Adrenal gland (tissue), 12 donors: ENCODE data around the gene ARIH2. TPM values are rescaled to one million over a fixed set of nuclear protein-coding genes. Genes with fewer than 3 reads are reported as not detected.

Experiments
- DNase-seq, 7 donors: peaks; one replicate each; pipeline ENCODE4 v3.0.0-alpha.2; 2019 to 2020
- H3K27ac ChIP-seq, 5 donors: fragments of 200-600 bp; sonication (generic) in 4 of 5; 1 replicate in 3 of 5; 2 replicates in 2 of 5; pipeline versions ENCODE4 v1.5.1 to v1.8.0; 2016 to 2020; ENCODE audit warnings: mild to moderate bottlenecking in 1 of 5
- H3K27me3 ChIP-seq: fragments of 200-600 bp; 2 replicates; pipeline ENCODE4 v1.8.0; 2021
- H3K36me3 ChIP-seq, 2 donors: fragments of 200-600 bp; replicated peaks in 1 of 2; 1 replicate in 1 of 2; 2 replicates in 1 of 2; pipeline versions ENCODE4 v1.5.1 to v1.8.0; 2018 to 2022
- H3K4me1 ChIP-seq, 2 donors: fragments of 200-600 bp; replicated peaks in 1 of 2; 1 replicate in 1 of 2; 2 replicates in 1 of 2; pipeline versions ENCODE4 v1.5.1 to v1.8.0; 2018 to 2021
- H3K4me3 ChIP-seq, 4 donors: fragments of 200-600 bp; sonication (generic) in 3 of 4; one replicate each; pipeline ENCODE4 v1.5.1; 2016 to 2018
- H3K9me3 ChIP-seq, 3 donors: fragments of 200-600 bp; sonication (generic) in 1 of 3; replicated peaks in 1 of 3; 1 replicate in 2 of 3; 2 replicates in 1 of 3; pipeline versions ENCODE4 v1.5.1 to v1.8.0; 2016 to 2021
- POLR2A ChIP-seq, 2 donors: fragments of 450-650 bp; IDR thresholded peaks; one replicate each; pipeline ENCODE4 v1.6.1; 2017; ENCODE audit warnings: antibody characterized with exemption in 2 of 2, mild to moderate bottlenecking in 2 of 2, moderate library complexity in 1 of 2
- WGBS, 4 donors: extraction: QIAGEN DNeasy Blood & Tissue Kit in 2 of 4; methylation state at CpG; one replicate each; pipeline versions ENCODE4 v1.1.5 to v1.1.7; 2013 to 2017; 5-methylcytosine and 5-hydroxymethylcytosine counted together
- intact Hi-C, 2 donors: fragments of 100-400 bp; cut with DNase I; formaldehyde crosslinking; loops; one replicate each; pipeline versions ENCODE4 v1.14.1 to v1.15.0; 2022 to 2023
- polyA plus RNA-seq, 3 donors: library from polyadenylated mRNA; stranded (reverse); fragments of 200-250 nt in 2 of 3; fragments of 350-450 nt in 1 of 3; fragmentation: Illumina TruSeq in 1 of 3; extraction: RNeasy Lipid Tissue Mini Kit (QIAGEN cat#74804) in 1 of 3; gene quantifications; one replicate each; pipeline ENCODE4 v1.2.3, GENCODE V29; 2013 to 2014
- total RNA-seq, 9 donors: library from RNA; depleted of rRNA in 4 of 9; stranded (reverse); fragments of >200 nt in 4 of 9; fragments of 120-200 nt in 1 of 9; fragmentation: NEBNext Ultra II Directional in 1 of 9; extraction: Animal tissue kit (Norgen Biotek cat#: 25700) in 1 of 9; gene quantifications; one replicate each; pipeline versions ENCODE4 v1.1.0 to v1.2.4, GENCODE V29; 2013 to 2023
- TF ChIP-seq, protein P1 (sequence below), 6 experiments: fragments of 450-650 bp in 4 of 6; fragments of 200-600 bp in 2 of 6; sonication (generic) in 1 of 6; IDR thresholded peaks; 1 replicate in 5 of 6; 2 replicates in 1 of 6; pipeline versions ENCODE4 v1.5.1 to v1.8.0; 2016 to 2021; ENCODE audit warnings: antibody characterized with exemption in 6 of 6, mild to moderate bottlenecking in 2 of 6, moderate library complexity in 1 of 6
- donor health status: healthy with polysubstance abuse.
- donor health status: Bipolar disorder and iron deficiency.
- donor health status: DM: yes; HTN: yes; CAD: no.
- donor health status: DM: no; HTN: no; CAD: no.
- donor health status: DM: no; HTN: no; CAD: no.
- donor health status: DM: yes; HTN: yes; CAD: no.

Gene ARIH2
- total and polyA plus RNA-seq, 12 donors: 46.7 to 135 (median 83.1) TPM

DNA sequence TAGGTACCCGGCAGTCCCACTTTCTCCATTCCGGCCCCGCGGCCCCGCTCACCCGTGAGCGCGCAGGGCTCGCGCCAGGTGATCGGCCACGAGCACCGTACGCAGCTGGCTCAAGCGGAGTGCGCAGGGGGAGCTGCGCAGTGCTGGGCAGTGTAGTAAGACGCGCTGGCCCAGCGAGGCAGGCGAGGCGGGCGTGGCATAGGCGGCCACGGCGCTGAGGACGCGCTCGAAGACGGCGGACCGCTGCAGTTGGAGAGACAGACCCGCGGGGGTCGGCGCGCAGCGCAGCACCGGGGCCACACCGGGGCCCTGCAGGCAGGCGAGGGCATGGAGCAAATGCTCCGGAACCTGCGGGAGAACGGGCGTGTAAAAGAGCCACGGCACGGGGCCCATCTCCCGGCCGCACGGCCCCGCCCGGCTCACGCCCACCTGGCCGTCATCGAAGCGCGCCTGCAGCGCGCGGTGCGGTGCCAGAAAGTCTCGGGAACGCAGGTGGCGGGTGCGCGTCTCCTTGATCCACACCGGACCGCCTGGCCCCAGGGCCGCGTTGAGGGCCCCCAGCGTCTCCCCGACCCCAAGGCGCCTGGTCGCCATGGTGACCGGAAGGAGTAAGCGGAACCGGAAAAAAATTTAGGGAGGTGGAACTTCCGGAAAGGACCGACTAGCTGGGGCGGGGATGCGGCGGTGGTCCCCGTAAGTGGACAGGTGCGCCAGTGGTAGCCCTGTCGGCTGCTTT lies 99.5 kb downstream of the ARIH2 start, which contains the start of gene DALRD3:
Gene DALRD3 (minus strand): TSS at position 610 of the 736 bp plus-strand sequence. CDS start 16 bp downstream, at position 594.
- Histone ChIP-seq H3K27ac (peak within 1 kb of the TSS; percentile 7 to 79 (median 63)), H3K9me3 (no peaks in the 10 kb centered on the region), H3K4me3 (peak within 1 kb of the TSS; percentile 17 to 93 (median 64)), H3K4me1 (peaks cover 22 to 40% of the 10 kb centered on the region in 2 donors), H3K36me3 (peaks cover 0 to 31% of the 10 kb centered on the region in 2 donors), H3K27me3 (no peaks in the 10 kb centered on the region)
- TF ChIP-seq, protein P1, sequence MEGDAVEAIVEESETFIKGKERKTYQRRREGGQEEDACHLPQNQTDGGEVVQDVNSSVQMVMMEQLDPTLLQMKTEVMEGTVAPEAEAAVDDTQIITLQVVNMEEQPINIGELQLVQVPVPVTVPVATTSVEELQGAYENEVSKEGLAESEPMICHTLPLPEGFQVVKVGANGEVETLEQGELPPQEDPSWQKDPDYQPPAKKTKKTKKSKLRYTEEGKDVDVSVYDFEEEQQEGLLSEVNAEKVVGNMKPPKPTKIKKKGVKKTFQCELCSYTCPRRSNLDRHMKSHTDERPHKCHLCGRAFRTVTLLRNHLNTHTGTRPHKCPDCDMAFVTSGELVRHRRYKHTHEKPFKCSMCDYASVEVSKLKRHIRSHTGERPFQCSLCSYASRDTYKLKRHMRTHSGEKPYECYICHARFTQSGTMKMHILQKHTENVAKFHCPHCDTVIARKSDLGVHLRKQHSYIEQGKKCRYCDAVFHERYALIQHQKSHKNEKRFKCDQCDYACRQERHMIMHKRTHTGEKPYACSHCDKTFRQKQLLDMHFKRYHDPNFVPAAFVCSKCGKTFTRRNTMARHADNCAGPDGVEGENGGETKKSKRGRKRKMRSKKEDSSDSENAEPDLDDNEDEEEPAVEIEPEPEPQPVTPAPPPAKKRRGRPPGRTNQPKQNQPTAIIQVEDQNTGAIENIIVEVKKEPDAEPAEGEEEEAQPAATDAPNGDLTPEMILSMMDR (IDR thresholded peaks at IDR 0.05): no peak
- TF ChIP-seq POLR2A (IDR thresholded peaks at IDR 0.05): peak; percentile 14 to 56
- peak; percentile 58 to 80 (median 71) for DNase-seq
- 0 to 1% (median 0%) methylated on average over 32 to 85 of the region's 85 CpGs for WGBS, 4 donors
- intact Hi-C loops: no loop called here

DNA sequence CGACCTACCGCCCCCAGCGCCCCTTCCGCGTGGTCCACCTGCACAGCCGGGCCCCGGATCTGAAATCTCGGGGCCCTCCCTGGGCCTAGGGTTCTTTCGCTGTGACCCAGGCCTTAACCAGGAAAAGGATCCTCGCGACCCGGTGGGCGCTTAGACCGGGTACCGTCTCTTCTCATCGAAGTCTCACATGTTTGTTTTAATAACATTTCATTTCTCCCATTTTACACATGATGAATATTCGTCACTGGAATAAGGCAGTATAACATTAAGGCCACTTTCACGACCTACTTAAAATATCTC lies 100.0 kb downstream of the ARIH2 start:
- no peak for TF ChIP-seq POLR2A (IDR thresholded peaks at IDR 0.05)
- TF ChIP-seq, protein P1 (IDR thresholded peaks at IDR 0.05): no peak
- H3K36me3 ChIP-seq: peaks cover 0 to 36% of the 10 kb centered on the region in 2 donors
- no peak for DNase-seq
- 2 to 4% (median 3%) methylated on average over 12 to 18 of the region's 18 CpGs for WGBS, 4 donors
- H3K9me3 ChIP-seq: no peaks in the 10 kb centered on the region
- peaks cover 22 to 44% of the 10 kb centered on the region in 2 donors for H3K4me1 ChIP-seq
- peak overlapping the region; percentile 17 to 93 (median 64) for H3K4me3 ChIP-seq
- H3K27me3 ChIP-seq: no peaks in the 10 kb centered on the region
- peak overlapping the region; percentile 7 to 79 (median 63) for H3K27ac ChIP-seq
- intact Hi-C loops: no loop called here

DNA sequence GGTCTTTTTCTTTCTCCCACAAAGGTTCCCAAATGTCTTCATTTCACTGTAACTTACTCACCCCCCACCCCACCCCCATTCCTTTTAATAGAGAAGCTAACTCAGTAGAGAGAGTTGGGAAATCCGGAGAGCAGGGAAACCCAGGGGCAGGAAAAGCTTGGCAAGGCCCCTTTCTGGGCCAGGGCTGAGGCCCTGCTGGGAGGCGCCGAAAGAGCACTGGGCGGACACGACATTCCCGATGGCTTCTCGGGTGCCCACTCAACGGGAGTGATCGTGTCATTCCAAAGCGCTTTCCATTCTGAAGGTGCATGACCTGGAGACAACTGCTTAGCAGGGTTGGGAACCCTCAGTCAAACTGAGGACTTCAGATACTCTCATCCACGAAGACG lies 101.3 kb downstream of the ARIH2 start:
- intact Hi-C loops: loop anchor here in 1 of 2 donors (10.0 kb wide), 1 partner anchor 1025 kb away; no protein-coding TSS in a partner anchor
- H3K4me1 ChIP-seq: peaks cover 22 to 44% of the 10 kb centered on the region in 2 donors
- TF ChIP-seq, protein P1 (IDR thresholded peaks at IDR 0.05): no peak
- TF ChIP-seq POLR2A (IDR thresholded peaks at IDR 0.05): no peak
- H3K36me3 ChIP-seq: peaks cover 0 to 39% of the 10 kb centered on the region in 2 donors
- WGBS, 4 donors: 47 to 58% (median 54%) methylated on average over 11 to 12 of the region's 12 CpGs
- DNase-seq: peak in 1 of 7 donors; percentile 25
- no peaks in the 10 kb centered on the region for H3K9me3 ChIP-seq
- peak overlapping the region in 1 of 4 donors; percentile 91 for H3K4me3 ChIP-seq
- peak overlapping the region in 4 of 5 donors; percentile 98 to 100 (median 100) for H3K27ac ChIP-seq
- H3K27me3 ChIP-seq: no peaks in the 10 kb centered on the region

DNA sequence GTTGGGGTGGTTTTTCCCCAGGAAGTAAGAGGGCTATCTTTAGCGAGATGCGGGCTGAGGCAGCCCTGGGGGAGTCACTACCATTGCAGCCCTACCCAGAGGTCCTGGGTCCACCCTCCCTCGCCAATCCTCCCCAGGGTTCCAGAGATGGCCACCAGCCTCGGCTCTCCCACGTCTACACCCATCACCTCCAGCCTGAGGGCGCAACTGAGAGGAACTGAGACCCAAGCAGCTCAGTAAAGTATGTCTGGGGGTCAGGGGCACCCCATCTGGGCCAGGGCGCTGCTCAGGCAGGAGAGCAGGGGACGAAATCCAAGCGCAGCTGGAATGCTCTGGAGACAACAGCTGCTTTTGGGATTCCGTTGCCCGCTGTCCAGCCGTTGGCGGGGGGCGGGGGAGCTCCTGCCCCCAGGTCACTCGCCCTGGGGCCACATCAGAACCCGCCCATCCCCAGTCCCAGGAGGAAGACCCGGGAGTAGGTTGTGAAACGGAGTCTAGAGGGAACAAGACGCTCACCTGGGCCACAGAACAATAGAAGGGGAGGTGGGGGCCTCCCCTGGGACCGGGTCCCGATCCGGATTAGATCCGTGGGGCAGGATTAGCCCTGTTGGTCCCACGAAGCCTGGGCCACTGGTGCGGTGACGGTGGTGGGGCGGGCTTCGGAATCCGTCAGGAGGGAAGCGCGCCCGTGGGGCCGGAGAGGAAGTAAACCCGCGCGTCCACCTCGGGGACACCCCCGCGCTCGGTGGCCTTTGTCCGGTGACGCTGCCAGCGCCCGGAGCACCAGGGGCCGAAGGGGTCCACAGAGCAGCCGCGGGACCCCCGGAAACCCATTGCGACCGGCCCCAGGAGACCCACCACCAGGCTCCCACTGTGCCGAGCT lies 101.9 kb downstream of the ARIH2 start:
- DNase-seq: peak; percentile 54 to 80 (median 72)

More for the DNA sequence above, 101.9 kb downstream of the ARIH2 start:
- TF ChIP-seq, protein P1 (IDR thresholded peaks at IDR 0.05): no peak
- TF ChIP-seq POLR2A (IDR thresholded peaks at IDR 0.05): no peak
- Histone ChIP-seq H3K4me3 (peak overlapping the region; percentile 31 to 91 (median 66)), H3K4me1 (peaks cover 22 to 44% of the 10 kb centered on the region in 2 donors), H3K27ac (peak overlapping the region; percentile 98 to 100 (median 99)), H3K36me3 (peaks cover 0 to 39% of the 10 kb centered on the region in 2 donors), H3K27me3 (no peaks in the 10 kb centered on the region), H3K9me3 (no peaks in the 10 kb centered on the region)
- intact Hi-C loops: loop anchor here in 1 of 2 donors (10.0 kb wide), 1 partner anchor 1024 kb away; no protein-coding TSS in a partner anchor
- 3 to 13% (median 4%) methylated on average over 15 to 51 of the region's 51 CpGs for WGBS, 4 donors
